Measurements from ENCODE around the gene RASL11A.

- TF ChIP-seq CTCF (IDR thresholded peaks at IDR 0.05) (no peak), CBX2 (IDR thresholded peaks at IDR 0.05; ENCODE audit: borderline replicate concordance, low read depth) (no peak), POLR2A (IDR thresholded peaks at IDR 0.05; ENCODE audit: low read length) (no peak), MAZ (IDR thresholded peaks at IDR 0.05; ENCODE audit: borderline replicate concordance, low read depth, low read length) (no peak), EHMT2 (IDR thresholded peaks at IDR 0.05; ENCODE audit: low read depth) (no peak)
Measured at GRCh38 chr13:27298849-27299248, 28.2 kb downstream of the RASL11A start.

Measured in A549 (cell line).